Subcutaneous adipose tissue (tissue), 4 donors: ENCODE data around the gene SHF. TPM values are rescaled to one million over a fixed set of nuclear protein-coding genes. Genes with fewer than 3 reads are reported as not detected.

Experiments used
- total RNA-seq, 4 donors: library from RNA; depleted of rRNA; stranded (reverse); fragments of >200 nt; gene quantifications; one replicate each; pipeline ENCODE4 v1.1.0, GENCODE V29; 2016
- TF ChIP-seq, protein P1 (sequence below): fragments of 450-650 bp; IDR thresholded peaks from one replicate; pipeline ENCODE4 v1.5.1; 2016; ENCODE audit warnings: low read depth, mild to moderate bottlenecking, control low read depth, antibody characterized with exemption, moderate library complexity

The SHF gene
- total RNA-seq, 4 donors from 2014 or later = 0.33 to 7.5 (median 3.7) TPM

DNA sequence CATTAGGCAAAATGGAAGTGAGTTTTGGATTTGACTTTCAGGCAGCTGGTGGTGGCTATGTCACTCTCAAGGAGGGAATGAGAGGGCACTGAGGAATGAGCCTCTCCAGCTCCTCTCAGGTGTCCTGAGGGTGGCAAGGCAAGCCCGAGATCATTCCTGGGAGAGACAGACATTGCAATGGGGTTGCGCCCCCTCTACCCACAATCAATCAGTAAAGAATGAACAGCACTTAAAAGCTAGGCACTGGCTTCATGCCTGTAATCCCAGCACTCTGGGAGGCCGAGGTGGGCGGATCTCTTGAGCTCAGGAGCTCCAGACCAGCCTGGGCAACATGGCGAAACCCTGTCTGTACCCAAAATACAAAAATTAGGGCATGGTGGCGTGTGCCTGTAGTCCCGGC is 14.1 kb upstream of the SHF start:
- TF ChIP-seq, protein P1, sequence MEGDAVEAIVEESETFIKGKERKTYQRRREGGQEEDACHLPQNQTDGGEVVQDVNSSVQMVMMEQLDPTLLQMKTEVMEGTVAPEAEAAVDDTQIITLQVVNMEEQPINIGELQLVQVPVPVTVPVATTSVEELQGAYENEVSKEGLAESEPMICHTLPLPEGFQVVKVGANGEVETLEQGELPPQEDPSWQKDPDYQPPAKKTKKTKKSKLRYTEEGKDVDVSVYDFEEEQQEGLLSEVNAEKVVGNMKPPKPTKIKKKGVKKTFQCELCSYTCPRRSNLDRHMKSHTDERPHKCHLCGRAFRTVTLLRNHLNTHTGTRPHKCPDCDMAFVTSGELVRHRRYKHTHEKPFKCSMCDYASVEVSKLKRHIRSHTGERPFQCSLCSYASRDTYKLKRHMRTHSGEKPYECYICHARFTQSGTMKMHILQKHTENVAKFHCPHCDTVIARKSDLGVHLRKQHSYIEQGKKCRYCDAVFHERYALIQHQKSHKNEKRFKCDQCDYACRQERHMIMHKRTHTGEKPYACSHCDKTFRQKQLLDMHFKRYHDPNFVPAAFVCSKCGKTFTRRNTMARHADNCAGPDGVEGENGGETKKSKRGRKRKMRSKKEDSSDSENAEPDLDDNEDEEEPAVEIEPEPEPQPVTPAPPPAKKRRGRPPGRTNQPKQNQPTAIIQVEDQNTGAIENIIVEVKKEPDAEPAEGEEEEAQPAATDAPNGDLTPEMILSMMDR = no peak

DNA sequence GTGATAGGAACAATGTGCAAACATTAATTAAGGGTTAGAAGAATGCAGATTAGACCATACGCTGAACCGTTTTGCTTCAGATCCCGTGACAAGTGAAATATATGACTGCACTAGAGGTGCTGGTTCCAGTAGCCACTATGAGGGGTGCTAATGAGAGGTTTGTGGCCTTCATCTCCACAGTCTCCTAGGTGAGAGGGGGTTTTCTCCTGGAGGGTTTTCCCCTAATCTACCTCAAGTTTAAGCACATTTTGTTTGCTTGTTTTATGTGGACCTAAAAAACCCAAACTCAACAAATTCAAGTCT is 13.7 kb upstream of the SHF start:
- TF ChIP-seq, protein P1 = no peak

DNA sequence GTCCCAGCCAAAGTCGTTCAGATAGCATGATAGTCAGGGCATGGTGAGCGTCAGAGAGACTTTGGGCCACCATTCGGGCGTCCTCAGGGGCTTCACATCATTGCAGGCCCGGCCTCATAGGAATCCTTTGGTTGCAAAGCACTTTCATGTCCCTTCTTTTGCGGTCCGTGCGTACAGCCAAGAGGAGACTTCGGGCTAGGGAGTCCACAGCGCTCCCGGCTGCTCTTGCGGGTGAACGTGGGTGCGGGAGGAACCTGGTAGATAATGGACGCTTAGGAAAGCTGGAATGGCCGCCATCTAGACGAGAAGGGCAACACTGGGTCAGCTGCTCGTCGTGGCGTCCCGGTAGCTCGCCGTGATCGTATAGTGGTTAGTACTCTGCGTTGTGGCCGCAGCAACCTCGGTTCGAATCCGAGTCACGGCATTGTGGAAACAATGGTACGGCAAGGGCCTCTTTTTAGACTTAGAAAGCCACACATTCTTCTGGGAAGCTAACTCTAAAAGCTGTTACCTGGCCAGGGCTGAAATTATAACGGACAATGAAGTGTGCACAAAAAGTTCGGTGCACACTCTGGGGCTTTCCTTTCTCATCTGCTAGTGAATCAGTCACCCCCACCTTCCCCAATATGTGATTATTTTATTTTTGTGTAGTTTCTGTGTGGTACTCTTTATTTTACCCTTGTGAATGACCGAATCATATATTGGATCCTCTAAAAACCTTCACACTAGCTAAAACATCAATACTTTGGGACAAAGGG is 13.2 kb upstream of the SHF start:
- TF ChIP-seq, protein P1 = no peak

DNA sequence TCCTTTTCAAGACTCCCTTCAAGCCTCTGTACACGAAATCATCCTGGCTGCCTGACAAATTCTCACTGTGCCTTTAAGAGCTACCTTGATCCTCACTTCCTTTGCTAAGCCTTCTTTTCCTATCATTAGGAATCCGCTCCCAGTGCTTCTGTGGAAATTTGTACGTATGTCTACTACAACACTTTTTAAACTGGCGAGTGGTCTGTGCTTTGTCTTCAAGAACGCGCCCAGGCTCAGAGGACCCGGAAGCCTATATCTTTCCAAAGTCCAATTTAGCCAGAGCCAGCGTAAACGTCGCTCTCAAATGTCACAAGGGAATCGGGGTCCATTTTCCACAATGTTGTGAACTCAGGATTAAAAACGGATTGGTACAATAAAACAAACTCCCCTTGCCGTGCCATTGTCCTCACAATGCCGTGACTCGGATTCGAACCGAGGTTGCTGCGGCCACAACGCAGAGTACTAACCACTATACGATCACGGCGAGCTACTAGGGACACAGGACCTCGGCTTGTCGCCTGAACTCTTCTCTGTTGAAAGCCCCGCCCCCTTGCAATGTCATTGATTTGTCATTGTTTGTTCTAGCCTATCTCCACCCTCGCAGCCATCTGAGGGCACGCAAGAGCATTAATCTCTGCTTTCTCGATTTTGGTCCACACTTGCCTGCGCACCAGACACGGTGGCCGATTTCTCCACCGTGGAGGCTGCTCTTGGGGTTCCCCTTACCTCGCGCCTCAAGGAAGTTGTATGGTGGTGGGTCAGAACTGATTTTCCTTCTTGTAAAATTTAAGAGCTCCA is 12.4 kb upstream of the SHF start:
- TF ChIP-seq, protein P1 = no peak

DNA sequence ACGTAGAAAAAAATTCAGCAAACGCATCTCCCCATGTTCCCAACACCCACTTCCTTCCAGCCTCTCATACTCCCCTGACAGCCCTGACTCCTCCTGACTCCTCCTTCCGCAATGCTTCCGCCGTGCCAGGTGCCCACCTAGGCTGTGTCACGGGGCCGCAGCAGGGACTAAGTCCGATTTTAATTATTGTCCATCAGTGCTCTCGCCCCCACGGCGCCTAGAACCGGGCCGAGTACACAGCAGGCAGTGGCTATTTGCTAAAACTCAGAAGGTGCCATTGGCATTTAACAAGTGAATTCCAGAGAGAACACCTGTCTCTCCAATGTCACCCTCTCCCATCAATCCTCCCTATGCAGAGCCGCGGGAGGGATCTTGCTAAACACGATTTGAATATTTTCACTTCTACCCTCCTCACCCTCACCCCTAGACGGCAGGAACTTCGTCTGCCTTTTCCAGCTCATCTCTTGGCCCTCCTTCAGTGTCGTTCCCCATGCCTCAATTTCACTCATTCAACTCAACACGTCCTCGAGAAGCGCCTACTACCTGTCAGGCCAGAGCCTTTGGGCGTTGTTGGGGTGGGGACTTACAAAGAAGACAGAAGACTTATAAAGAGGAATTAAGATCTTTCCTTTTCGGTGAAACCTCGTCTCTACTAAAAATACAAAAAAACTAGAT is 11.5 kb upstream of the SHF start:
- TF ChIP-seq, protein P1 = no peak

DNA sequence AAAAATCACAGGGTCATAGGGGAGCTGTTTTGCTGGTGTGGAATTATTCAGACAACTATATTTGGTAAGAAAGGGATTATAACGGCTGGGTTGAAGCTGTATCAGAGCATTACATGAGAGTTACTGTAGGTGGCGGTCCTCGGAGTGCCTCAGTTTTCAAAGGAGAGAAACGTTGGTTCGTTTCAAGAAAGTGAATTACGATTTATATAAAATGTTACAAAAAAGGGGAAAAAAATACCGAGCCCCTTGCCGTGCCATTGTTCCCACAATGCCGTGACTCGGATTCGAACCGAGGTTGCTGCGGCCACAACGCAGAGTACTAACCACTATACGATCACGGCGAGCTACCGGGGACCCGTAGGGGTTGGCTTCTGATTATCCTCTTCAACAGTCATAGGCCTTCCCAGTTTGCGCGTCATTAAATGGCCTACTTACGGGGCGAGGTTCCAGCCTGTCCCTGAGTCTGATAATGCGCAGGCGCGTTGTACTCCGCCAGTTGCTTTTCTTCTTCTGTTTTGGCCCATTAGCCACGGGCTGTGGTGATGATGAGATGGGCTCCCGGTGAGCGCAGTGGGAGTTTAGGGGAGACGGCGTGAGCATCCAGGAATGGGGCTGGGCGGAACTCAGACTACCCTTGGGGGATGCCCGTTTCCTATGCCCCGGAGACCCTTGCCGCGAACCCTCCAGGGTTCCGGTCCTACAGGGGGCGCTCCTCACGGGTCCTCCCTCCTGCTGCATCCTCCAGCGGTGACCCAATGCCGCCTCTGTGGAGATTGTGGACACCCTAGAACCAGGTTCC is 10.8 kb upstream of the SHF start:
- TF ChIP-seq, protein P1 = no peak
